OCI-LY3 (cell line): ENCODE results near the gene RANBP6.

ENCODE experiments used
- EZH2phosphoT487 ChIP-seq: fragments of 200-600 bp; shearing (Covaris generic); IDR thresholded peaks from 2 replicates; pipeline ENCODE4 v1.6.1; 2018; ENCODE audit warnings: antibody characterized with exemption, mixed run types, low read depth
- TF ChIP-seq, protein P1 (sequence below): fragments of 200-600, 300-600 bp; sonication (generic); IDR thresholded peaks from 2 replicates; pipeline ENCODE4 v1.5.1; 2014; ENCODE audit warnings: antibody characterized with exemption, low read length, low read depth

DNA sequence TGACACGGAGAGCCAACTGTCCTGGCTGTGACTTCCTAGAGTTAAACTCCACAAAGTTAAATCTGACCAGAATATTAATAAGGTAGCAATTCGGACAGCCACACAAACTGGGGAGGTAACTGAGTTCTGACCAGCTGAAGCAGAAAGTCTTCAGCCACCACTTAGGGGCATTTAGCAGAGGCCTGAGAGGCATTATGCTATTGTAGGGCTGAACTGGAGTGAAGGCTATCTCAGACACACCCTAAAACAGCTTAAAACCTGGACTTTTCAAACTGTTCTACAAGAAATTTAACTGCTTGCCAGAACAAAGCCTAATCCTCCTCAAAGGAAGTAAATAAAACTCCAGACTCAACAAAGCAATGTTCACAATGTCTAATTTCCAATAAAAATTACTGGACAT is 32.4 kb downstream of the RANBP6 start:
- TF ChIP-seq, protein P1, sequence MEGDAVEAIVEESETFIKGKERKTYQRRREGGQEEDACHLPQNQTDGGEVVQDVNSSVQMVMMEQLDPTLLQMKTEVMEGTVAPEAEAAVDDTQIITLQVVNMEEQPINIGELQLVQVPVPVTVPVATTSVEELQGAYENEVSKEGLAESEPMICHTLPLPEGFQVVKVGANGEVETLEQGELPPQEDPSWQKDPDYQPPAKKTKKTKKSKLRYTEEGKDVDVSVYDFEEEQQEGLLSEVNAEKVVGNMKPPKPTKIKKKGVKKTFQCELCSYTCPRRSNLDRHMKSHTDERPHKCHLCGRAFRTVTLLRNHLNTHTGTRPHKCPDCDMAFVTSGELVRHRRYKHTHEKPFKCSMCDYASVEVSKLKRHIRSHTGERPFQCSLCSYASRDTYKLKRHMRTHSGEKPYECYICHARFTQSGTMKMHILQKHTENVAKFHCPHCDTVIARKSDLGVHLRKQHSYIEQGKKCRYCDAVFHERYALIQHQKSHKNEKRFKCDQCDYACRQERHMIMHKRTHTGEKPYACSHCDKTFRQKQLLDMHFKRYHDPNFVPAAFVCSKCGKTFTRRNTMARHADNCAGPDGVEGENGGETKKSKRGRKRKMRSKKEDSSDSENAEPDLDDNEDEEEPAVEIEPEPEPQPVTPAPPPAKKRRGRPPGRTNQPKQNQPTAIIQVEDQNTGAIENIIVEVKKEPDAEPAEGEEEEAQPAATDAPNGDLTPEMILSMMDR = no peak
- TF ChIP-seq EZH2phosphoT487 = no peak
